M059J (cell line): Measurements from ENCODE around the gene VAV2. TPM values are rescaled to one million over a fixed set of nuclear protein-coding genes. Genes with fewer than 3 reads are reported as not detected.

Experiments
- DNase-seq: peaks from one replicate; pipeline ENCODE4 v3.0.0-alpha.2; 2012; ENCODE audit warnings: low read depth
- total RNA-seq: library from RNA; depleted of rRNA; stranded (reverse); fragments of >200 nt; shearing (Covaris generic); gene quantifications from 2 replicates; pipeline ENCODE4 v1.2.3, GENCODE V29; 2014; rRNA removed

VAV2 gene, protein sequence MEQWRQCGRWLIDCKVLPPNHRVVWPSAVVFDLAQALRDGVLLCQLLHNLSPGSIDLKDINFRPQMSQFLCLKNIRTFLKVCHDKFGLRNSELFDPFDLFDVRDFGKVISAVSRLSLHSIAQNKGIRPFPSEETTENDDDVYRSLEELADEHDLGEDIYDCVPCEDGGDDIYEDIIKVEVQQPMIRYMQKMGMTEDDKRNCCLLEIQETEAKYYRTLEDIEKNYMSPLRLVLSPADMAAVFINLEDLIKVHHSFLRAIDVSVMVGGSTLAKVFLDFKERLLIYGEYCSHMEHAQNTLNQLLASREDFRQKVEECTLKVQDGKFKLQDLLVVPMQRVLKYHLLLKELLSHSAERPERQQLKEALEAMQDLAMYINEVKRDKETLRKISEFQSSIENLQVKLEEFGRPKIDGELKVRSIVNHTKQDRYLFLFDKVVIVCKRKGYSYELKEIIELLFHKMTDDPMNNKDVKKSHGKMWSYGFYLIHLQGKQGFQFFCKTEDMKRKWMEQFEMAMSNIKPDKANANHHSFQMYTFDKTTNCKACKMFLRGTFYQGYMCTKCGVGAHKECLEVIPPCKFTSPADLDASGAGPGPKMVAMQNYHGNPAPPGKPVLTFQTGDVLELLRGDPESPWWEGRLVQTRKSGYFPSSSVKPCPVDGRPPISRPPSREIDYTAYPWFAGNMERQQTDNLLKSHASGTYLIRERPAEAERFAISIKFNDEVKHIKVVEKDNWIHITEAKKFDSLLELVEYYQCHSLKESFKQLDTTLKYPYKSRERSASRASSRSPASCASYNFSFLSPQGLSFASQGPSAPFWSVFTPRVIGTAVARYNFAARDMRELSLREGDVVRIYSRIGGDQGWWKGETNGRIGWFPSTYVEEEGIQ
- 8.7 and 17.2 TPM in 2 replicates for total RNA-seq

GRCh38 chr9:133991964-133992779, at the start of gene VAV2:
VAV2 (minus strand) TSS chr9:133992324; CDS start chr9:133992278, 46 bp downstream.
- peak; percentile 70 for DNase-seq

- DNase-seq: no peak
Observed at GRCh38 chr9:134041649-134041962, 49.5 kb upstream of the VAV2 start.

GRCh38 chr9:134040781-134041648, 48.9 kb upstream of the VAV2 start:
- DNase-seq: no peak

GRCh38 chr9:134040176-134040565, 48.0 kb upstream of the VAV2 start:
- DNase-seq: no peak

DNA sequence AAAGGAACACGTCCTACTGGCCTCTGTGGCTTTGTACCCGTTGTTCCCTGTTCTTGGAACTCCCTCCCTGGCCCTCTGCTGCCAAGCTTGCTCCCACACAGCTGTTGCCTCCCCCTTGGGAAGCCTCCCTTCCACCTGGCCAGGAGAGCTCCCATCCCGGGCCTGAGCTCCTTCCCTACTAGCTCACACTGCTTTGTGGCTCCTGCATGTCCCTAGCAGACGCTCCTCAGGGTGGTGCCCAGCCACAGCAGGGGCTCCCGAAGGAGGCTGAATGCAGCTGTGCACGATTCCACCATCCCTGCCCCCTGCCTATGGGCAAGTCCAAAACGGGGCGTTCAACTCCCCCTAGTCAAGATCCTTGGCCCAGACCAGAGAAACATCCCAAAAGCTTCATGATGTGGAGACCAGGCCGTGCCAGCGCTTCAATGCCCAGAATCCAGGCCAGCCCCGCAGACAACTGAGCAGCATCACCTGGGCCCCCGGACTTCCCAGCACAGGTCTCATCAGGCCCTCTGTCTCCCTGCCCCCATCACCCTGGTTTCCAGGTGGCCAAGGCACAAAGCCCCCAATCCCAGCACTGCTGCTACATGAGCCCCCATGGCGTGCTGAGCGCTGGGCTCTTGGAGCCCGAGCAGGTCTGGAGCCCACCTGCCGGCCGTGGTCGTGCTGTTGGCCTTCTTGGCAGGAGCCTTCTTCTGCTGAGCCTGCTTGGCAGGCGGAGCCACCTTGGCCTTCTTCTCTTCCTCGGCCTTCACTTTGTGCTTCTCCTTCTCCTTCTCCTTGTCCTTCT, 47.5 kb upstream of the VAV2 start:
- no peak for DNase-seq

GRCh38 chr9:134037641-134038040, 45.5 kb upstream of the VAV2 start:
- no peak for DNase-seq

- DNase-seq: no peak
Observed at GRCh38 chr9:134036130-134036529, 44.0 kb upstream of the VAV2 start.

DNA sequence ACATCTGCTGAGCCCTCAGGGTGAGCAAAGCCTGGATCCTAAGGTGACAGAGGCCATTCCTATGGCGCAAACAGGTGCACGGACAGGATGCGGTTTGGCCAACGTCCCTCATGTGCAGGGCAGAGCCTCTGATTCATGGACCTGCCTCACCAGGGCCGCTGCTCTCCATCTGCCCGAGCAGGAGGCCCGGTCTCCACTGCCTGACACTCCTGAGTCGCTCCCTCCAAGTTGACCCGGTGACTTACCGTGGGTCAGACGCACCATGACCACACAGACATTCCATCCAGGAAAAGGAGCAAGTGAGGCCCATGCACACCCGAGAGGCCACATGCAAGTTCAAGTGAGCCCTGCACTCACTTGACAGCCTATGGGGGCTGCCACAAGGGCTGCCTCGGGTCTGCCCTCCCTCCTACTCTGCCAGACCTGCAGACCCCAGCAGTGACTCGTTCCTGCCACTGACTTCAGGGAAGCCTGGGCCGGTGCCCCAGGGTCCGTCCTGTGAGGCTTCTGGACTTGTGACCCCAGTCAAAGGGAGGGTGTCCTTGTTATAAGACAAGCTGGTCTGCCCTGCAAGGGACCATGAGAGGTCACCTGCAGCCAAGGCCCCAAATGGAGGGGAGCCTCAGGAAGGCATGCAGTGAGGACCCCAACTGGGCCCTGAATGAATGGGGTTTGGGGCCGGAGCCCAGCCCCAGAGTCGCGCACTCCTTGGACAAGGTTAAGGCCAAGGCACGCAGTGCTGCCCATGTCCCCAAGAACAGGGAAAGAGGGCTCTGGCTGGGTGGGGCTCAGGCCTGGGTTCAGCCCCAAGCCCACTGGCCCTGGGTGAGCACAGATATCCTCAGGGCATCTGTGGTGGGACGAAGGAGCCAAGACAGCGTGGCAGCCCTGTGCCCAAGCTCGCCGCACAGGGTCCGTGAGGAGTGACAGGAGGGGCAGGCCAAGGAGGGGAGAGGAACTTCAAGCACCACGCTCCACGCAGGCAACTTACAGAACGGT, 43.2 kb upstream of the VAV2 start:
- no peak for DNase-seq

GRCh38 chr9:134034215-134035040, 42.3 kb upstream of the VAV2 start:
- DNase-seq: no peak

GRCh38 chr9:134033516-134034214, 41.5 kb upstream of the VAV2 start:
- DNase-seq: no peak

- no peak for DNase-seq
Observed at GRCh38 chr9:134032456-134033222, 40.5 kb upstream of the VAV2 start.

DNA sequence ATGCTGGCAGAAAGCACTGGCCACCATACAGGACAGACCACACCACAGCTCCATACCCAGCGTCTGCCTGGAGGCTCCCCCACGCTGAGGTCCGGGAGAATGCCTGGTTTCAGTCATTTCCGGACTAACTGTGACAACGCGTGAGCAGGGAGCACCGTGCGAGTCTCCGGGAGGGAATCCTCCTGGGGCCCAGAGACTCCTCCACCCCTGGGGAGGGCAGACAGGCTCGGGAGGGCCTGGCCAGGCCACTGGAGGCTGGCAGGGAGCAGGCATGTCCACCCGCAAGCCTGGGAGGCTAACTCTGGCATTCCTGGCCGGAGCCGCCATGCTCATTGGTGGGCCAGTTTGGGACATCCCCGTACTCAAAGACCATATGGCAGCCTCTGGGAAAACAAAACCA, 39.7 kb upstream of the VAV2 start:
- DNase-seq: no peak

- DNase-seq: no peak
Observed at GRCh38 chr9:134030821-134031470, 38.8 kb upstream of the VAV2 start.

- DNase-seq: no peak
Observed at GRCh38 chr9:134029248-134030226, 37.4 kb upstream of the VAV2 start.
